Erythroblast (primary cell): ENCODE results near the gene RANBP1.

Source experiments
- GATA1 ChIP-seq: IDR thresholded peaks from 2 replicates; pipeline ENCODE4 v1.6.1; 2011; ENCODE audit warnings: low read depth, mild to moderate bottlenecking, control low read depth, low read length, moderate library complexity
- POLR2A ChIP-seq: IDR thresholded peaks from 2 replicates; pipeline ENCODE4 v1.6.1; 2011; ENCODE audit warnings: mild to moderate bottlenecking, low read length

GRCh38 chr22:20110359-20110985 lies 5.4 kb upstream of the RANBP1 start:
- TF ChIP-seq POLR2A: peak; percentile 31
- TF ChIP-seq GATA1: no peak
